Adrenal gland (tissue), 12 donors: ENCODE measurements around the gene USP11. TPM values are rescaled to one million over a fixed set of nuclear protein-coding genes. Genes with fewer than 3 reads are reported as not detected.

Experiments
- DNase-seq, 7 donors: peaks; one replicate each; pipeline ENCODE4 v3.0.0-alpha.2; 2019 to 2020
- H3K27ac ChIP-seq, 5 donors: fragments of 200-600 bp; sonication (generic) in 4 of 5; 1 replicate in 3 of 5; 2 replicates in 2 of 5; pipeline versions ENCODE4 v1.5.1 to v1.8.0; 2016 to 2020; ENCODE audit warnings: mild to moderate bottlenecking in 1 of 5
- H3K27me3 ChIP-seq: fragments of 200-600 bp; 2 replicates; pipeline ENCODE4 v1.8.0; 2021
- H3K36me3 ChIP-seq, 2 donors: fragments of 200-600 bp; replicated peaks in 1 of 2; 1 replicate in 1 of 2; 2 replicates in 1 of 2; pipeline versions ENCODE4 v1.5.1 to v1.8.0; 2018 to 2022
- H3K4me1 ChIP-seq, 2 donors: fragments of 200-600 bp; replicated peaks in 1 of 2; 1 replicate in 1 of 2; 2 replicates in 1 of 2; pipeline versions ENCODE4 v1.5.1 to v1.8.0; 2018 to 2021
- H3K4me3 ChIP-seq, 4 donors: fragments of 200-600 bp; sonication (generic) in 3 of 4; one replicate each; pipeline ENCODE4 v1.5.1; 2016 to 2018
- H3K9me3 ChIP-seq, 3 donors: fragments of 200-600 bp; sonication (generic) in 1 of 3; replicated peaks in 1 of 3; 1 replicate in 2 of 3; 2 replicates in 1 of 3; pipeline versions ENCODE4 v1.5.1 to v1.8.0; 2016 to 2021
- POLR2A ChIP-seq, 2 donors: fragments of 450-650 bp; IDR thresholded peaks; one replicate each; pipeline ENCODE4 v1.6.1; 2017; ENCODE audit warnings: antibody characterized with exemption in 2 of 2, mild to moderate bottlenecking in 2 of 2, moderate library complexity in 1 of 2
- WGBS, 4 donors: extraction: QIAGEN DNeasy Blood & Tissue Kit in 2 of 4; methylation state at CpG; one replicate each; pipeline versions ENCODE4 v1.1.5 to v1.1.7; 2013 to 2017; 5-methylcytosine and 5-hydroxymethylcytosine counted together
- intact Hi-C, 2 donors: fragments of 100-400 bp; cut with DNase I; formaldehyde crosslinking; loops; one replicate each; pipeline versions ENCODE4 v1.14.1 to v1.15.0; 2022 to 2023
- polyA plus RNA-seq, 3 donors: library from polyadenylated mRNA; stranded (reverse); fragments of 200-250 nt in 2 of 3; fragments of 350-450 nt in 1 of 3; fragmentation: Illumina TruSeq in 1 of 3; extraction: RNeasy Lipid Tissue Mini Kit (QIAGEN cat#74804) in 1 of 3; gene quantifications; one replicate each; pipeline ENCODE4 v1.2.3, GENCODE V29; 2013 to 2014
- total RNA-seq, 9 donors: library from RNA; depleted of rRNA in 4 of 9; stranded (reverse); fragments of >200 nt in 4 of 9; fragments of 120-200 nt in 1 of 9; fragmentation: NEBNext Ultra II Directional in 1 of 9; extraction: Animal tissue kit (Norgen Biotek cat#: 25700) in 1 of 9; gene quantifications; one replicate each; pipeline versions ENCODE4 v1.1.0 to v1.2.4, GENCODE V29; 2013 to 2023
- TF ChIP-seq, protein P1 (sequence below), 6 experiments: fragments of 450-650 bp in 4 of 6; fragments of 200-600 bp in 2 of 6; sonication (generic) in 1 of 6; IDR thresholded peaks; 1 replicate in 5 of 6; 2 replicates in 1 of 6; pipeline versions ENCODE4 v1.5.1 to v1.8.0; 2016 to 2021; ENCODE audit warnings: antibody characterized with exemption in 6 of 6, mild to moderate bottlenecking in 2 of 6, moderate library complexity in 1 of 6
- donor health status: healthy with polysubstance abuse.
- donor health status: Bipolar disorder and iron deficiency.
- donor health status: DM: yes; HTN: yes; CAD: no.
- donor health status: DM: no; HTN: no; CAD: no.
- donor health status: DM: no; HTN: no; CAD: no.
- donor health status: DM: yes; HTN: yes; CAD: no.

USP11 gene
- total and polyA plus RNA-seq, 12 donors = 27.4 to 63.0 (median 52.1) TPM

GRCh38 chrX:47221756-47222155 lies 11.1 kb upstream of the USP11 start:
- Histone ChIP-seq H3K36me3 (peaks cover 0 to 35% of the 10 kb centered on the region in 2 donors), H3K4me1 (peaks cover 7 to 20% of the 10 kb centered on the region in 2 donors), H3K27me3 (no peaks in the 10 kb centered on the region), H3K4me3 (no peak overlapping the region), H3K9me3 (no peaks in the 10 kb centered on the region), H3K27ac (no peak overlapping the region)
- DNase-seq = peak in 2 of 7 donors; percentile 13 to 20
- TF ChIP-seq, protein P1, sequence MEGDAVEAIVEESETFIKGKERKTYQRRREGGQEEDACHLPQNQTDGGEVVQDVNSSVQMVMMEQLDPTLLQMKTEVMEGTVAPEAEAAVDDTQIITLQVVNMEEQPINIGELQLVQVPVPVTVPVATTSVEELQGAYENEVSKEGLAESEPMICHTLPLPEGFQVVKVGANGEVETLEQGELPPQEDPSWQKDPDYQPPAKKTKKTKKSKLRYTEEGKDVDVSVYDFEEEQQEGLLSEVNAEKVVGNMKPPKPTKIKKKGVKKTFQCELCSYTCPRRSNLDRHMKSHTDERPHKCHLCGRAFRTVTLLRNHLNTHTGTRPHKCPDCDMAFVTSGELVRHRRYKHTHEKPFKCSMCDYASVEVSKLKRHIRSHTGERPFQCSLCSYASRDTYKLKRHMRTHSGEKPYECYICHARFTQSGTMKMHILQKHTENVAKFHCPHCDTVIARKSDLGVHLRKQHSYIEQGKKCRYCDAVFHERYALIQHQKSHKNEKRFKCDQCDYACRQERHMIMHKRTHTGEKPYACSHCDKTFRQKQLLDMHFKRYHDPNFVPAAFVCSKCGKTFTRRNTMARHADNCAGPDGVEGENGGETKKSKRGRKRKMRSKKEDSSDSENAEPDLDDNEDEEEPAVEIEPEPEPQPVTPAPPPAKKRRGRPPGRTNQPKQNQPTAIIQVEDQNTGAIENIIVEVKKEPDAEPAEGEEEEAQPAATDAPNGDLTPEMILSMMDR (IDR thresholded peaks at IDR 0.05) = no peak
- no peak for TF ChIP-seq POLR2A (IDR thresholded peaks at IDR 0.05)
- WGBS, 4 donors = 49 to 72% (median 64%) methylated on average over 3 to 4 of the region's 4 CpGs
- intact Hi-C loops = no loop called here

- TF ChIP-seq, protein P1 (IDR thresholded peaks at IDR 0.05) = no peak
- TF ChIP-seq POLR2A (IDR thresholded peaks at IDR 0.05) = no peak
- DNase-seq = peak in 1 of 7 donors; percentile 13
- H3K4me3 ChIP-seq = no peak overlapping the region
- WGBS, 4 donors = 72 to 89% (median 85%) methylated on average over 3 to 10 of the region's 10 CpGs
- intact Hi-C loops = no loop called here
- H3K9me3 ChIP-seq = no peaks in the 10 kb centered on the region
- H3K27me3 ChIP-seq = no peaks in the 10 kb centered on the region
- H3K36me3 ChIP-seq = peaks cover 0 to 45% of the 10 kb centered on the region in 2 donors
- no peak overlapping the region for H3K27ac ChIP-seq
- H3K4me1 ChIP-seq = peaks cover 4 to 13% of the 10 kb centered on the region in 2 donors
Measured at GRCh38 chrX:47222751-47223350, 10.0 kb upstream of the USP11 start.

GRCh38 chrX:47223476-47224250 lies 9.1 kb upstream of the USP11 start:
- peak in 2 of 7 donors; percentile 3 to 5 for DNase-seq
- H3K4me3 ChIP-seq = no peak overlapping the region
- peaks cover 4 to 13% of the 10 kb centered on the region in 2 donors for H3K4me1 ChIP-seq
- 90 to 93% (median 91%) methylated on average over 3 to 13 of the region's 13 CpGs for WGBS, 4 donors
- no peak overlapping the region for H3K27ac ChIP-seq
- peaks cover 0 to 45% of the 10 kb centered on the region in 2 donors for H3K36me3 ChIP-seq
- no peaks in the 10 kb centered on the region for H3K27me3 ChIP-seq
- intact Hi-C loops = no loop called here
- TF ChIP-seq POLR2A (IDR thresholded peaks at IDR 0.05) = no peak
- TF ChIP-seq, protein P1 (IDR thresholded peaks at IDR 0.05) = no peak
- H3K9me3 ChIP-seq = no peaks in the 10 kb centered on the region

- TF ChIP-seq, protein P1 (IDR thresholded peaks at IDR 0.05) = no peak
- TF ChIP-seq POLR2A (IDR thresholded peaks at IDR 0.05) = no peak
- Histone ChIP-seq H3K4me3 (no peak overlapping the region), H3K27ac (no peak overlapping the region), H3K9me3 (no peaks in the 10 kb centered on the region), H3K4me1 (peaks cover 4 to 13% of the 10 kb centered on the region in 2 donors), H3K36me3 (peaks cover 0 to 45% of the 10 kb centered on the region in 2 donors), H3K27me3 (no peaks in the 10 kb centered on the region)
- 84 to 94% (median 90%) methylated on average over 9 to 17 of the region's 17 CpGs for WGBS, 4 donors
- peak in 2 of 7 donors; percentile 4 to 14 for DNase-seq
- intact Hi-C loops = no loop called here
Measured at GRCh38 chrX:47224266-47224895, 8.4 kb upstream of the USP11 start.
